Lung microvascular endothelial cell (primary cell): Measurements from ENCODE around the gene YY1AP1. TPM values are rescaled to one million over a fixed set of nuclear protein-coding genes. Genes with fewer than 3 reads are reported as not detected.
"Not testable (repeated sequence)": the region's sequence is repeated elsewhere in the genome, so short reads cannot be mapped to it uniquely, and the experiment has no call there.

Source experiments
- DNase-seq, 2 donors: peaks; one replicate each; pipeline versions ENCODE4 v3.0.0 to v3.0.0-alpha.2; 2010; ENCODE audit warnings: low read depth in 2 of 2
- total RNA-seq: library from RNA; depleted of rRNA; stranded (reverse); fragments of >200 nt; gene quantifications from 2 replicates; pipeline ENCODE4 v1.2.1, GENCODE V29; 2014

The YY1AP1 gene
- total RNA-seq, 1 donor from 2014 or later, result 85.3 TPM

- DNase-seq, result no peak
These were observed 8.0 kb upstream of the YY1AP1 start for GRCh38 chr1:155696524-155696923.

DNA sequence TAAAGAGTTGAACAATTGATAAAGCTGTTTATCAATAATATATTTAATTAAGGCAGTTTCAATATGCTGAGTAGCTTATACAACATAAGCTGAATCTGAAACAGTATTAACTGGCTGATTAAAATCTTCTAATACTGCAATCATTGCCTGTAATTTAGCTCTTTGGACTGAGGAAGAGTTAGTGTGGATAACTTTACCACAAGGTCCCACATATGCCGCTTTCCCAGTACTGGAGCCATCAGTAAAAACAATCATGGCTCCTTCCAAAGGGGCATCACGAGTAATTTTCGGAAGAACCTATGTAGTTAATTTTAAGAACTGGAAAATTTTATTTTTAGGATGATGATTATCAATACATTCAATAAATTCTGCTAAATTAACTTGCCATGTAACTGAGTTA lies 7.0 kb upstream of the YY1AP1 start:
- DNase-seq, result no peak

- peak; percentile 4 to 31 for DNase-seq
These were observed 6.5 kb upstream of the YY1AP1 start for GRCh38 chr1:155695072-155695471.

- no peak for DNase-seq
These were observed 5.6 kb upstream of the YY1AP1 start for GRCh38 chr1:155694167-155694566.

- no peak for DNase-seq
These were observed 3.5 kb upstream of the YY1AP1 start for GRCh38 chr1:155691992-155692528.

- peak in 1 of 2 donors; percentile 1 for DNase-seq
These were observed 570 bp upstream of the YY1AP1 start, which contains the start of gene DAP3 for GRCh38 chr1:155689081-155689607. Gene DAP3, plus strand, starts transcription at chr1:155689091. Its CDS starts 20,689 bp downstream, at chr1:155709780.

GRCh38 chr1:155687705-155688323 lies 760 bp downstream of the YY1AP1 start:
- not testable (repeated sequence) for DNase-seq

GRCh38 chr1:155681776-155682175 lies 6.8 kb downstream of the YY1AP1 start:
- DNase-seq, result no peak

DNA sequence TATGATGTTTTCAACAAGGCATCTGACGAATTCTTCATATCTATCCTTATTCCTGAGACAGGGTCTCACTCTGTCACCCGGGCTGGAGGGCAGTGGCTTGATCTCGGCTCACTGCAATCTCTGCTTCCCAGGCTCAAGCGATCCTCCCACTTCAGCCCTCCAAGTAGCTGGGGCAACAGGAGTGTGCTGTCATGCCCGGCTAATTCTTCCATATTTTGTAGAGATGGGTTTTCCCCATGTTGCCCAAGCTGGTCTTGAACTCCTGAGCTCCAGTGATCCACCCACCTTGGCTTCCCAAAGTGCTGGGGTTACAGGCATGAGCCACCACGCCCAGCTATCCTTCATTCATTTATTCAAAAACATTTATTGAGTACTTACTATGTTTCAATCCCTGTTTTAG lies 8.0 kb downstream of the YY1AP1 start:
- no peak for DNase-seq

DNA sequence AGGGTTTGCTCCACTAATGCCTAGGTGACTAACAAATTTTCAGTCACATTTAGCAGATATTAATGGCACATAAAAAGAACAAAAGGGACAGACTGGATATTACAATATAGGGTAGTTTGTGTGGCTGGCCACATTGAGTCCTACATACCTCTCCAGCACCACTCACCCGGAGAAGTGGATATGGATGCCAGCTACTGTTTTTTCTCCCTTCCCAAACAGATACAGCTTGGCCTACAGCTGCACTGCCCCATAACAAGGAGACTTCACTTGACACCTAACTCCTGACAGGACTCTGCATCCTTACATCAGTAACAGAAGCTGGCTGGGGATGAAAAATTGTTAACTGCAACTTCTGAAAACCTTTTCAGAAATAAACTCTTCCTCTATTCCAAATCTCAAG lies 9.6 kb downstream of the YY1AP1 start:
- DNase-seq, result not testable (repeated sequence)

- no peak for DNase-seq
These were observed 10.5 kb downstream of the YY1AP1 start for GRCh38 chr1:155678027-155678426.

DNA sequence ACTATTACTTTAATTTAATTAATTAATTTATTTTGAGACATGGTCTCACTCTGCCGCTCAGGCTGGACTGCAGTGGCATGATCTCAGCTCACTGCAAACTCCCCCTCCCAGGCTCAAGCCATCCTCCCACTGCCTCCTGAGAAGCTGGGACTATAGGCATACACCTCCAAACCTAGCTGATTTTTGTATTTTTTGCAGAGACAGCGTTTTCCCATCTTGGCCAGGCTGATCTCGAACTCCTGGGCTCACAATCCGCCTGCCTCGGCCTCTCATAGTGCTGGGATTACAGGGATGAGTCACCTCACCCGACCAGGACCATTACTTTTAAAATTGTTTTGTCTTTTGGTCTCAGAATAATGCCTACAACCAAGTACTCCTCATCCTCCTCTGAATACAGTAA lies 15.6 kb downstream of the YY1AP1 start:
- DNase-seq, result no peak

- no peak for DNase-seq
These were observed 16.8 kb downstream of the YY1AP1 start for GRCh38 chr1:155671750-155672149.

- DNase-seq, result no peak
These were observed 19.1 kb downstream of the YY1AP1 start for GRCh38 chr1:155669233-155670162.

- not testable (repeated sequence) for DNase-seq
These were observed 27.3 kb downstream of the YY1AP1 start for GRCh38 chr1:155661239-155661638.

DNA sequence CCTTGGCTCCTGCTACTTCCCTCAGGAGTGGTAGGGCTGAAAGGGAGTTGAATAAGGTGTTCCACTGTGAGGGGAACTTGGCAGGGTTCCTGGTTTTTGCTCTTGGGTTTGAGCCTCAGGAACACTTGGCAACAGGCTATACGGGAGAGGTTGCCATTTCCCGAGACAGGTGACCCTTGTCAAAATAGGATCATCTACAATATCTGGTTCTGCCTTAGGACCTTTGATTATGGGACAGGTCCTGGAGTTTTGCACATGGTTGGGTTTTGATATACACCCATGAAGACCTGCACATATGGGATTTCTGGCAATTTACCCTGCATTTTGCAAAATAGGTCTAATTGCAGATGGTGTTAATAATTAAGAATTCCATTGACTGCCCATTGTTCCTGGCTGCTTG lies 31.1 kb downstream of the YY1AP1 start:
- no peak for DNase-seq

DNA sequence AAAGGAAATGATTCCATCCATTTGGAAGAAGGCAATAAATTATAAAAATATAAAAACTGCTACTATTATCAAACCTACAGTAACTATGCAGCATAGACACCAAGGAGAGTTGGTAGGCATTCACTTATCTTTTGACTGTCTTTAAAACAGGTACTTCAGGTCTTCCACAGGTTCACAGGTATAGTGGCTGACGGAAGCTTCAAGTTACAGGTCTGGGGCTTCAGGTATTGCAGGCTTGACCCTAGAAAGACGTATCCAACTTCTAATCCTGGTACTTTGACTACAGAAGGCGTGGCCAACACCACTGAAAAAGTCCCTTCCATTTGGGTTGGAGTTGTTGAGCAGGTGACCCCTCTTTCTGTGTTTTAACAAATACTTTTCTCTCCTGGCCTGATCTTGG lies 35.6 kb downstream of the YY1AP1 start:
- DNase-seq, result no peak

- no peak for DNase-seq
These were observed 36.5 kb downstream of the YY1AP1 start for GRCh38 chr1:155651861-155652661.

DNA sequence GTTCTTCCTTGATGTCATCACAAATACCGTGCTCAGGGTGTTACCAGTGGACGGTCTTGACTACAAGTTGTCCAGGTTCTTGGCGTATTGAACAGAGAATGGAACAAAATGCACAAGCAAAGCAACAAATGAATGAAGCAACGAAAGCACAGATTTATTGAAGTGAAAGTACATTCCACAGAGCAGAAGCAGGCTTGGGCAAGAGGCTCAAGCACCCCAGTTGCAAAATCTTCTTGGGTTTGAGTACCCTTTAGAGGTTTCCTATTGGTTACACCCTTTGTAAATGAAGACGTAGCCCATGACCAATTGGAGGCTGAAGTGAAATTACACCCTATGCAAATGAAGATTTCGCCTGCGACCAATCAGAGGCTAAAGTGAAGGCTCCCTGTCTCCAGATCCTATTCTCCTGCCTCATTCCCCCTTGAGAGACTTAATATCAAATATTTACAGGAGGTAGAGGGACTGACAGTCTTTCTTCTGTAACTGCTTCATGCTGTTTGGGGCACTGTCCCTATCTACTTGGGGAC lies 38.3 kb downstream of the YY1AP1 start:
- DNase-seq, result no peak

DNA sequence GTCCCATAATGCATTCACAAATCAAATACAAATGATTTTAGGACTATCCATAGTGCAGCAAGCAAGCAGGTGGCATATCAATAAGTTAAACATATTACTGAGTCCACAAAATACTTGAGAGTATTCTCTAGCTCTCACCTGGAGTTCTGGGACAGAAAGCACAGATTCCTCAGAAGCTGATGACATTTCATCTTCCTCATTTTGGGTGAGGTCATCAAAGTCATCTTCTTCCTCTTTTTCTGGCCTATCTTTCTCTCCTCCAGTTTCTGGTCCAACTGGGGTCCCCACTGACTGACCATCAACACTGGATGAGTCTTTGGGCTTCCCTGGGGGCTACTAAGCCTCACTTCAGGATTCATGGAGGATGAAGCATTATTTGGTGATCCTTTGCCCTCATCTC lies 38.9 kb downstream of the YY1AP1 start:
- DNase-seq, result no peak
